ENCODE data around the gene DCP1B. TPM values are rescaled to one million over a fixed set of nuclear protein-coding genes. Genes with fewer than 3 reads are reported as not detected.

The DCP1B gene
- total and polyA plus RNA-seq, 11 donors: 1.3 to 5.7 (median 2.4) TPM

DNA sequence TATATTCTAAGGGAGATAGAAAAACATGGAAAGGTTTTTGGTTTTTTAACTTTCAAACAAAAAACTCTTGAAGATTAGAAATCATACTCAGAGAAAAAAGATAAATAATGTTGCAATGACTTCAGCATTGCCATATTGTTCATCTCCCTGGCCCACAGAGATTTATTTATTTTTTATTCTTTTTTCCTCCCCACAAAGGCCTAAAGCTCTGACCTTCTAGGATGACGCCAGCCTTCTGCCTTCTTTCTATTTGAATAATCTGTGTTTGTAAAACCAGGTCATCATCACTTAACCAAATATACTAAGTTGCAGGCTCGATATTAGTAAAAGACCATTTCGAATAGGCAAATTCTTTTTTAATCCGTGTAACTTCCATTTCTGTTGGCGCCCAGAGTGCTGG, 4.4 kb upstream of the DCP1B start:
- Histone ChIP-seq H3K4me1 (peaks cover 4 to 56% (median 25%) of the 10 kb centered on the region in 12 donors), H3K9me3 (no peaks in the 10 kb centered on the region), H3K27ac (peak overlapping the region in 1 of 12 donors; percentile 32), H3K36me3 (no peaks in the 10 kb centered on the region), H3K27me3 (no peaks in the 10 kb centered on the region), H3K4me3 (no peak overlapping the region)
- ATAC-seq (no peak), DNase-seq (no peak)
- TF ChIP-seq, protein P1, sequence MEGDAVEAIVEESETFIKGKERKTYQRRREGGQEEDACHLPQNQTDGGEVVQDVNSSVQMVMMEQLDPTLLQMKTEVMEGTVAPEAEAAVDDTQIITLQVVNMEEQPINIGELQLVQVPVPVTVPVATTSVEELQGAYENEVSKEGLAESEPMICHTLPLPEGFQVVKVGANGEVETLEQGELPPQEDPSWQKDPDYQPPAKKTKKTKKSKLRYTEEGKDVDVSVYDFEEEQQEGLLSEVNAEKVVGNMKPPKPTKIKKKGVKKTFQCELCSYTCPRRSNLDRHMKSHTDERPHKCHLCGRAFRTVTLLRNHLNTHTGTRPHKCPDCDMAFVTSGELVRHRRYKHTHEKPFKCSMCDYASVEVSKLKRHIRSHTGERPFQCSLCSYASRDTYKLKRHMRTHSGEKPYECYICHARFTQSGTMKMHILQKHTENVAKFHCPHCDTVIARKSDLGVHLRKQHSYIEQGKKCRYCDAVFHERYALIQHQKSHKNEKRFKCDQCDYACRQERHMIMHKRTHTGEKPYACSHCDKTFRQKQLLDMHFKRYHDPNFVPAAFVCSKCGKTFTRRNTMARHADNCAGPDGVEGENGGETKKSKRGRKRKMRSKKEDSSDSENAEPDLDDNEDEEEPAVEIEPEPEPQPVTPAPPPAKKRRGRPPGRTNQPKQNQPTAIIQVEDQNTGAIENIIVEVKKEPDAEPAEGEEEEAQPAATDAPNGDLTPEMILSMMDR (IDR thresholded peaks at IDR 0.05): no peak
- no peak for TF ChIP-seq POLR2A (IDR thresholded peaks at IDR 0.05)
- 79 to 87% (median 83%) methylated on average over 5 of the region's 5 CpGs for WGBS, 4 donors
- intact Hi-C loops (cut with DNase I): no loop called here

DNA sequence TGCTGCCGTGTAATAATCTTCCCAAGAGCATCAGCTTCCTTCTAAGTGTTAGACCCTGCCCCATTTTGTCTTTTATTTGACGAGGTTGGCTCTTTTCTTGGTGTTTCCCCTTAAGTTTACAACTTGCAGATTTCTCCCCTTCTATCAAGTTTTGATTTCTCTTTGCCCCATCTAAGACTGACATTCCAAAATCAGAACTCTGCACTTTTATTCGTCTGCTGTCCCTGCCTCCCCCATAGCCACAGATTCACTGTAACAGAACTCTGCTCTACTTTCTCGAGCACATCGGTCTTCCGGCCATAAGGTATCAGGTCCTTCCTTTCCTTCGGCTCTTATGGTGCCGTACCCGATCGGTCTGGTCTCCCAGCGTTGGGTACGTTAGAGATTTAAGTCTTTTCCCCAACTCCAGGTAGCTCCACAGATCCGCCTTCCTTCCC, 563 bp downstream of the DCP1B start:
- Histone ChIP-seq H3K9me3 (no peaks in the 10 kb centered on the region), H3K27ac (peak overlapping the region; percentile 63 to 94 (median 90)), H3K4me3 (peak overlapping the region; percentile 64 to 95 (median 88)), H3K36me3 (peaks cover 0 to 10% (median 0%) of the 10 kb centered on the region in 9 donors), H3K27me3 (no peaks in the 10 kb centered on the region), H3K4me1 (peaks cover 0 to 57% (median 30%) of the 10 kb centered on the region in 12 donors)
- TF ChIP-seq, protein P1 (IDR thresholded peaks at IDR 0.05): no peak
- TF ChIP-seq POLR2A (IDR thresholded peaks at IDR 0.05): no peak
- WGBS, 4 donors: 1 to 3% (median 2%) methylated on average over 13 of the region's 13 CpGs
- intact Hi-C loops (cut with DNase I): no loop called here
- ATAC-seq (peak; percentile 14 to 43 (median 26)), DNase-seq (no peak)

GRCh38 chr12:1995205-1995896, 8.9 kb downstream of the DCP1B start:
- peaks cover 0 to 72% (median 46%) of the 10 kb centered on the region in 9 donors for H3K36me3 ChIP-seq
- ATAC-seq: peak in 2 of 4 donors; percentile 25 to 34

More at GRCh38 chr12:1995205-1995896, 8.9 kb downstream of the DCP1B start:
- DNase-seq: no peak
- intact Hi-C loops (cut with DNase I): no loop called here
- no peaks in the 10 kb centered on the region for H3K27me3 ChIP-seq
- peak overlapping the region in 1 of 12 donors; percentile 74 for H3K27ac ChIP-seq
- WGBS, 4 donors: 93 to 96% (median 94%) methylated on average over 4 of the region's 4 CpGs
- H3K9me3 ChIP-seq: no peaks in the 10 kb centered on the region
- TF ChIP-seq, protein P1 (IDR thresholded peaks at IDR 0.05): no peak
- TF ChIP-seq POLR2A (IDR thresholded peaks at IDR 0.05): no peak
- H3K4me1 ChIP-seq: peaks cover 0 to 63% (median 13%) of the 10 kb centered on the region in 12 donors
- H3K4me3 ChIP-seq: no peak overlapping the region
